GM19043 (cell line): ENCODE measurements around the gene SEMA5A.
A peak's percentile ranks its signal among the peaks of the same experiment; 100 is the strongest.
"Not testable (repeated sequence)": the region's sequence is repeated elsewhere in the genome, so short reads cannot be mapped to it uniquely, and the experiment has no call there.

Experiments used
- ATAC-seq: cut with Tn5 transposase; IDR thresholded peaks from one replicate; pipeline ENCODE4 v1.9.1; 2021; ENCODE audit warnings: low read depth; ENCODE audit not compliant: unreplicated experiment

SEMA5A gene

GRCh38 chr5:9370256-9370655, 175.6 kb downstream of the SEMA5A start:
- no peak for ATAC-seq

GRCh38 chr5:9365512-9365911, 180.4 kb downstream of the SEMA5A start:
- no peak for ATAC-seq

GRCh38 chr5:9363449-9363848, 182.4 kb downstream of the SEMA5A start:
- ATAC-seq, result peak; percentile 1

GRCh38 chr5:9363026-9363425, 182.8 kb downstream of the SEMA5A start:
- peak; percentile 29 for ATAC-seq

GRCh38 chr5:9362600-9362999, 183.3 kb downstream of the SEMA5A start:
- ATAC-seq, result peak; percentile 38

GRCh38 chr5:9361835-9362234, 184.0 kb downstream of the SEMA5A start:
- ATAC-seq, result peak; percentile 52

- ATAC-seq, result no peak
Measured at GRCh38 chr5:9358961-9359685, 186.8 kb downstream of the SEMA5A start.

- ATAC-seq, result no peak
Measured at GRCh38 chr5:9356351-9356825, 189.5 kb downstream of the SEMA5A start.

- ATAC-seq, result no peak
Measured at GRCh38 chr5:9354336-9355081, 191.4 kb downstream of the SEMA5A start.

- ATAC-seq, result not testable (repeated sequence)
Measured at GRCh38 chr5:9353048-9353447, 192.8 kb downstream of the SEMA5A start.

- no peak for ATAC-seq
Measured at GRCh38 chr5:9351546-9351945, 194.3 kb downstream of the SEMA5A start.

GRCh38 chr5:9350301-9350797, 195.5 kb downstream of the SEMA5A start:
- ATAC-seq, result no peak

- no peak for ATAC-seq
Measured at GRCh38 chr5:9348401-9348996, 197.4 kb downstream of the SEMA5A start.

- ATAC-seq, result no peak
Measured at GRCh38 chr5:9347541-9348295, 198.2 kb downstream of the SEMA5A start.

- ATAC-seq, result no peak
Measured at GRCh38 chr5:9347032-9347431, 198.8 kb downstream of the SEMA5A start.

GRCh38 chr5:9344751-9345240, 201.1 kb downstream of the SEMA5A start:
- no peak for ATAC-seq

GRCh38 chr5:9343146-9343850, 202.6 kb downstream of the SEMA5A start:
- no peak for ATAC-seq

- ATAC-seq, result no peak
Measured at GRCh38 chr5:9342161-9342787, 203.6 kb downstream of the SEMA5A start.

GRCh38 chr5:9340085-9340484, 205.8 kb downstream of the SEMA5A start:
- ATAC-seq, result no peak
